ENCODE data around the gene IPO5. TPM values are rescaled to one million over a fixed set of nuclear protein-coding genes. Genes with fewer than 3 reads are reported as not detected.
"Not testable (repeated sequence)": the region's sequence is repeated elsewhere in the genome, so short reads cannot be mapped to it uniquely, and the experiment has no call there.

The IPO5 gene
- total RNA-seq, 2 experiments from 2014 or later = 201 to 214 TPM

DNA sequence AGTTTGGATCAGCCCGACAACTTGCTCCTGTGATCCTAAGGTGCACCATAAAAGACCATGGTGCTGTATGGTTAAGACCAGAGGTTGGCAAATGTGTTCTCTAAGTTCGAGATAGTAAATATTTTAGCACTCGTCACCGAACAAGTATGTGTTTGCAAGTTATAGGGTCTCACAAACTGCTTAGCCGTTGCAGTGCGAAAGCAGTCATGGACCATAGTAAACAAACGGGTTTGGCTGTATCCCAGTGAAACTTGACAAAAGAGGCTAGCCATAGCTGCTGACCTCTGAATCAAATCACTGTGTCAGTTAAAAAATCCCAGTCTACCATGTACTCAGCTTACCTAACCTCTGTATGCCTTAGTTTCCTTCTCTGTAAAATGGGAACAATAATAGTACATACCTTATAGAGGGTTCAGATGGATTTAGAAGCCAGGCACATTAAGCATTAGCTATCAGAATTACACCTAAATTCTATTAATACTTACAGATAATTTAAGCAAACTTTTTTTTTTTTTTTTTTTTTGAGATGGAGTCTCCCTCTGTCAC, 72.1 kb downstream of the IPO5 start:
- no peaks in the 10 kb centered on the region for H3K27me3 Mint-ChIP-seq
- no peak for DNase-seq
- intact Hi-C loops (cut with micrococcal nuclease) = no loop called here
- H3K4me1 Mint-ChIP-seq (ENCODE audit: low read depth) = no peaks in the 10 kb centered on the region
- H3K27ac Mint-ChIP-seq = no peak overlapping the region
- no peak overlapping the region for H3K4me3 Mint-ChIP-seq
- ChIA-PET CTCF (no interaction called here), POLR2A (no interaction called here)
- no peaks in the 10 kb centered on the region for H3K9me3 Mint-ChIP-seq
- peaks cover 17% of the 10 kb centered on the region for H3K36me3 Mint-ChIP-seq

DNA sequence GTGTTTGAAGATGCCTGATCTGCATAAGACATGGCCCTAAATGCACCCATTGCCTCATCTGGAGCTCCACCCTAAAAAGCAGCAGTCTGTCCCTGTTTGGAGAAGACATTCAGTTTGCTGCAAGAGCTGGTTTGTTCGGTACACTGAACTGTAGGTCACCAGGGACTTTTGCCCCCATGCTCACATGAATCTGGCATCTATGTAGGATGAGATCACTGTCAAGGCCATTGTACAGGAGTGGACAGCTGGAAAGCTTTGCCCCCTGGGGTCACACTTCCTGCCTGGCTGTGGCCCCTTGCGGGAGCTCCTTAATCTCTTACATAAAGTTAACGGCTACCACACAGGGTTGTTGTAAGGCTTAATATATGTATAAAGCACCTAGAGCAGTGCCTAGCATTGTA, 73.0 kb downstream of the IPO5 start:
- Mint-ChIP-seq H3K27ac (no peak overlapping the region), H3K36me3 (peaks cover 12% of the 10 kb centered on the region), H3K4me3 (no peak overlapping the region), H3K27me3 (no peaks in the 10 kb centered on the region), H3K4me1 (ENCODE audit: low read depth) (no peaks in the 10 kb centered on the region), H3K9me3 (no peaks in the 10 kb centered on the region)
- no peak for DNase-seq
- intact Hi-C loops (cut with micrococcal nuclease) = no loop called here
- CTCF ChIA-PET = no interaction called here
- POLR2A ChIA-PET = no interaction called here

DNA sequence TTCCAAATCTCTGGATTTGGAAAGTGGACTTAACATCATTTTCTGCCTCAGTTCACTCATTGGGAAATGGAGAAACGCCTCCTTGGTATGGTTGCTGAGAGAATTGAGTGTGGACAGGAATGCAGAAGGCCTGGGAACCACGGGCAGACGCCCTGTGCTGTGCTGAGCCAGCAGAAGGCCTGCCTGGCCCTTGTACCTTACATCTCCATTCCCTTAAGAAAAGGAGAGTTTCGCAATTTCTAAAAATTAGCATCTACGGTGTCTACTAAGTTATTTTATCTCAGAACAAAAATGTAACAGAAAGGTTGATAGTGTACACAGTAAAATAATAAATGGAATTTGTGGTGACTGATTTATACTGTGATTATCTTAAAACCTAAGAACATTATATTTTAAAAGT, 78.7 kb downstream of the IPO5 start:
- ChIA-PET POLR2A (no interaction called here), CTCF (no interaction called here)
- H3K36me3 Mint-ChIP-seq = no peaks in the 10 kb centered on the region
- H3K9me3 Mint-ChIP-seq = no peaks in the 10 kb centered on the region
- no peak overlapping the region for H3K27ac Mint-ChIP-seq
- intact Hi-C loops (cut with micrococcal nuclease) = no loop called here
- DNase-seq = no peak
- H3K4me1 Mint-ChIP-seq (ENCODE audit: low read depth) = no peaks in the 10 kb centered on the region
- H3K4me3 Mint-ChIP-seq = no peak overlapping the region
- H3K27me3 Mint-ChIP-seq = no peaks in the 10 kb centered on the region

DNA sequence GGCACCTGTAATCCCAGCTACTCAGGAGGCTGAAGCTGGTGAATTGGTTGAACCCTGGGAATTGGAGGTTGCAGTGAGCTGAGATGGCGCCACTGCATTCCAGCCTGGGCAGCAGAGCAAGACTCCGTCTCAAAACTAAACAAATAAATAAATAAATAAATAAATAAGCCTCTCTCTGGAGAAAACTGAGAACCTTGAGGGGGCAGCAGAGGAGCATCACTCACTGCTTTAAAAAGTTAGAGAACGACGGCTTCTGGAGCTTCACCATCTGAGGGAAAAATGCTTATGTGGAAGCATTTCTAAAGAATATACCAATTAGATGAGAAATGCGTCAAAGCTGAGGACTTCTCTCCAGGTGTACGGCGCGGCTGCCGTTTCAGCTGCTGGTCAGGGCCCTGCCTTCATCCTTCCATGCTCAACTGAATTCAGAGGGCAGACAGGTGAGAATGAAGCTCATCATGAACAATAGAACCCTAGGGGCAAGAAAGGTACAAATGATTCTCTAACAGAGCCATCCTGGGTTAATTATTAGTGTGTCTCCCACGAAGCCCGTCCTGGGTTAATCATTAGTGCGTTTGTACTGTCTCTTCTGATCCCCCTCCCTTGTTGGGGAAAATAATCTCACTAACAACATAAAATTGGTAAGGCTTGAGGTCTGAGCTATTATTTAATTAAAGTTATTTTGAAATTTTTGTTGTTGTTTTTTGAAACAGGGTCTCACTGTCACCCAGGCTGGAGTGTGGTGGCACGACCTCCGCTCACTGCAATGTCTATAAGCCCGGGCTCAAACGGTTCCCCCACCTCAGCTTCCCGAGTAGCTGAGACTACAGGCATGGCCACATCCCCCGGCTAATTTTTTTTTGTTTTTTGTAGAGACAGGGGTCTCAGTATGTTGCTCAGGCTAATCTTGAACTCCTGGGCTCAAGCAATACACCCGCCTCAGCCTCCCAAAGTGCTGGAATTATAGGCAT, 80.1 kb downstream of the IPO5 start:
- no peaks in the 10 kb centered on the region for H3K27me3 Mint-ChIP-seq
- no peaks in the 10 kb centered on the region for H3K4me1 Mint-ChIP-seq (ENCODE audit: low read depth)
- ChIA-PET POLR2A (interaction anchor here (0.6 kb wide), 1 partner anchor 16 kb away, joined by 3 read pairs; no protein-coding TSS in a partner anchor), CTCF (interaction anchor here (1.1 kb wide), 1 partner anchor 409 kb away, joined by 3 read pairs; no protein-coding TSS in a partner anchor)
- no peaks in the 10 kb centered on the region for H3K9me3 Mint-ChIP-seq
- no peaks in the 10 kb centered on the region for H3K36me3 Mint-ChIP-seq
- intact Hi-C loops (cut with micrococcal nuclease) = no loop called here
- H3K27ac Mint-ChIP-seq = no peak overlapping the region
- H3K4me3 Mint-ChIP-seq = no peak overlapping the region
- DNase-seq = no peak

DNA sequence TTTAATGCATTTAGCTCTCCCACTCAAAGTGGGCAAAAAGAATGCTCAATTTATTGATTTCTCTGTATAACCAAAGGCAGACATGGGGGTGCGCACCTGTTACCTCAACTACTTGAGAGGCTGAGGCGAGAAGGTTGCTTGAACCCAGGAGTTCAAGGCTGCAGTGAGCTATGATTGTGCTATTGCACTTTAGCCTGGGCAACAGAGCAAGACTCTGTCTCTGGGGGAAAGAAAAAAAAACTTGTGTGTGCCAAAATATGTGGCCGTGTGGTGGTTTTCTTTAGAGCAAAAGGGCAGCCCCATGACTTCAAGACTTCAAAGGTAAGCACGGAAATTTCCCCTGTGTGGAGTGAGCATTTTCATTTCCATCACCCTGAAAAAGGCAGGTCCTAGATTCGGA, 81.9 kb downstream of the IPO5 start:
- H3K4me1 Mint-ChIP-seq (ENCODE audit: low read depth) = no peaks in the 10 kb centered on the region
- ChIA-PET POLR2A (no interaction called here), CTCF (no interaction called here)

DNA sequence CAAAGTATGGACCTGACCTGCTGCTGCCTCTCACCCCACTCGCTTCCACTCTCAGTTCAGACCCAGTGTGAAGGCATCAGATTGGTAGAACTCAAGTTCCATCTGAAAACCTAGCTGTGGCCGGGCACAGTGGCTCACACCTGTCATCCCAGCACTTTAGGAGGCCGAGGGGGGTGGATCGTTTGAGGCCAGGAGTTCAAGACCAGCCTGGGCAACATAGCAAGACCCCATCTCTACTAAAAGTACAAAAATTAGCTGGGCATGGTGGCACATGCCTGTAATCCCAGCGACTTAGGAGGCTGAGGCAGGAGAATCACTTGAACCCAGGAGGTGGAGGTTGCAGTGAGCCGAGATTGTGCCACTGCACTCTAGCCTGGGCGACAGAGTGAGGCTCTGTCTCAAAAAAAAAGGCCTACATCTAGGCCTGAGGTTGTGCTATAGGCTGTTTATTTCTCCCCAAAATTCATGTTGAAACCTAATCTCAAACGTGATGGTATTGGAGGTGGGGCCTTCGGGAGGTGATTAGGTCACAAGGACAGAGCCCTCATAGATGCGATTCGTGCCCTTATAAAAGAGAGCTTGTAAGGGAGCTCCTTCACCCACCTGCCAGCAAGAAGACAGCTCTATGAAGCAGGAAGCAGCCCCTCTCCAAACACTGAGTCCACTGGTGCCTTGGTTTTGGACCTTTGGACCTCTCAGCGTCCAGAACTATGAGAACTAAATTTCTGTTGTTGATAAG, 83.3 kb downstream of the IPO5 start:
- H3K36me3 Mint-ChIP-seq; intact Hi-C loops (cut with micrococcal nuclease); H3K27me3 Mint-ChIP-seq; POLR2A ChIA-PET; H3K27ac Mint-ChIP-seq; H3K4me3 Mint-ChIP-seq; H3K4me1 Mint-ChIP-seq (ENCODE audit: low read depth); H3K9me3 Mint-ChIP-seq; DNase-seq: not testable (repeated sequence)
- CTCF ChIA-PET = interaction anchor here (1.1 kb wide), 1 partner anchor 616 kb away, joined by 3 read pairs; no protein-coding TSS in a partner anchor

More for the DNA sequence above, 81.9 kb downstream of the IPO5 start:
- H3K36me3 Mint-ChIP-seq = no peaks in the 10 kb centered on the region
- intact Hi-C loops (cut with micrococcal nuclease) = no loop called here
- H3K9me3 Mint-ChIP-seq = no peaks in the 10 kb centered on the region
- H3K4me3 Mint-ChIP-seq = no peak overlapping the region
- H3K27ac Mint-ChIP-seq = no peak overlapping the region
- H3K27me3 Mint-ChIP-seq = no peaks in the 10 kb centered on the region
- DNase-seq = no peak

DNA sequence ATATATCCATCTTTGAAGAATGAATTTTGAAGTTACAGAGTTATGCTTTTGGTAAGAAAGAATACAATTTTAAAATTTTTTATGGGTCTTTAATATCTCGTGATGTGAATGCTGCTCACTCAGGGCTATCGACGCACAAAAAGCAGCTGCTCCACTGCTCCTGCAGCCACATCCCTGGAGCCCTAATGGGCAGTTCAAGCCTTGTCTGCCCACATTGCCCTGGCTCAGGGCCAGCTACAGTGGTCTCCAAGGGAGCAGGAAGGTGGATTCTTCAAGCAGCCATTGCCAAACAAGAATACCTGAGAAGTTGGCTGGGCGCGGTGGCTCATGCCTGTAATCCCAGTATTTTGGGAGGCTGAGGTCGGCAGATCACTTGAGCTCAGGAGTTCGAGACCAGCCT, 85.8 kb downstream of the IPO5 start:
- Mint-ChIP-seq H3K27ac (no peak overlapping the region), H3K4me3 (no peak overlapping the region), H3K9me3 (no peaks in the 10 kb centered on the region), H3K4me1 (ENCODE audit: low read depth) (no peaks in the 10 kb centered on the region), H3K27me3 (no peaks in the 10 kb centered on the region), H3K36me3 (no peaks in the 10 kb centered on the region)
- intact Hi-C loops (cut with micrococcal nuclease) = no loop called here
- ChIA-PET CTCF (no interaction called here), POLR2A (interaction anchor here (0.7 kb wide), 1 partner anchor 54 kb away, joined by 3 read pairs; no protein-coding TSS in a partner anchor)
- no peak for DNase-seq

DNA sequence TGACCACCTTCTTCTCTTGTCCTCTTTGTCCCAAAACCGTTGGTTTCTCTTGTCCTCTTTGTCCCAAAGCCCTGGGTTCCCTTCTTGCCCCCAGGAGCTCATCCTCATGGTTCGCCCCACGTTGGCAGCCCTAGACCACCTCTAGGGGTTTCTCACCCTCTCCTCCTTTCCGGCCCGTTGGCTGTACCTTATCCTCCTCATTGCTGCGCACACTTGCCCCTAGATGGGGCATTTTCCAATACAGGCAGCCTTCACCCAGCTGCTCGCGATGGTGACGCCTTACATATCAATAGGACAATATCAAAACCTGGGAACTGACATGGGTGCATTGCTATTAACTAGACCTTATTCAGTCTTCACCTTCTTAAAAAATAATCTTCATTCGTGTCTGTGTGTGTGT, 86.5 kb downstream of the IPO5 start:
- Mint-ChIP-seq H3K9me3 (no peaks in the 10 kb centered on the region), H3K4me3 (no peak overlapping the region), H3K27me3 (no peaks in the 10 kb centered on the region), H3K27ac (no peak overlapping the region), H3K36me3 (no peaks in the 10 kb centered on the region), H3K4me1 (ENCODE audit: low read depth) (no peaks in the 10 kb centered on the region)
- no peak for DNase-seq
- CTCF ChIA-PET = no interaction called here
- intact Hi-C loops (cut with micrococcal nuclease) = no loop called here
- POLR2A ChIA-PET = interaction anchor here (0.7 kb wide), 1 partner anchor 53 kb away, joined by 3 read pairs; no protein-coding TSS in a partner anchor

DNA sequence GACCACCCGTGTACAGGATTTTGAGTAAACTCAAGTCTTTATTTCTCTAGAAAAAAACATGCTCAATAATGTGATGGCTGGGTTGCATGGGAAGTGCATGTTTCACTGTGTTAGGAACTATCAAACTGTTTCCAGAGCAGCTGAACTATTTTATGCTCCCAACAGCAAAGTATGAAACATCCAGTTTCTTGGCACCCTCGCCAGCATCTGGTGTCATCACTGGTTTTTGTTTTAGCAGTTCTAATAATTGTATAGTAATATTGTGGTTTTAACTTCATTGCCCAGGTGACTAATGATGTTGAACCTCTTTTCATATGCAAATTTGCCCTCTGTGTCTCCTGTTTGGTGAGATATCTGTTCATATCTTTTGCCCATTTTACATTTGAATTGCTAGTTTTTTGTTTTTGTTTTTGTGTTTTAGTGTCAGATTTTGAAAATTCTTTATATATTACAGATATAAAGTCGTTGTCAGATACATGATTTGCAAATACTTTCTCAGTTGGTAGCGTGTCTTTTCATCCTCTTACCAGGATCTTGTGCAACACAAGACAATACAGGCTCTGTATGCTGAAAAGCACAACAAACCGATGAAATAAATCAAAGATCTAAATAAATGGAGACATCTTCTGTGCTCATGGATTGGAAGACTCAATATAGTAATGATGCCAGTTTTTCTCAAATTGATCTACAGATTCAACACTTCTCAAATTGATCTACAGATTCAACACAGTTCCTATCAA, 87.8 kb downstream of the IPO5 start:
- intact Hi-C loops (cut with micrococcal nuclease) = no loop called here
- Mint-ChIP-seq H3K9me3 (no peaks in the 10 kb centered on the region), H3K36me3 (no peaks in the 10 kb centered on the region), H3K4me1 (ENCODE audit: low read depth) (no peaks in the 10 kb centered on the region), H3K27ac (no peak overlapping the region), H3K27me3 (no peaks in the 10 kb centered on the region), H3K4me3 (no peak overlapping the region)
- DNase-seq = no peak
- POLR2A ChIA-PET = no interaction called here
- CTCF ChIA-PET = no interaction called here

DNA sequence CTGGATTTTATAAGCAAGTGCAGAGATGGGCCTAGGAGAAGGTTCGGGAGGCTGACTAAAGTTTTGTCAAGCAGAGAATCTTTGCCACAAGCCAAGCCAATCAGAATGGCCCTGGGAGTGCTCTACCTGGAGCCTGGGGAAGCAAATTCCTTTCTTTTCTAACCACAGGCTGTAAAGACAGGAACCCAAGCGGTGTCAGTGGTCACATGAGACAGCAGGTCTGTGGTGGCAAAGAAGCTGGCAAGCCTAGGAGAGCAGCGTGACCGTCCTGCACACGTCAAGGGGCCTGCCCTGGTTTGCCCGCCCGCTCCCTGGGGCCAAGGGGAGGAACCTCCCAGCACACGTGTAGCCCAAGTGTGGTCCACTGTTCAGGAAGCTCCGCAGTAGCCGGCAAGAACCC, 90.8 kb downstream of the IPO5 start:
- peaks cover 3% of the 10 kb centered on the region for H3K27me3 Mint-ChIP-seq
- no peak for DNase-seq
- intact Hi-C loops (cut with micrococcal nuclease) = no loop called here
- H3K27ac Mint-ChIP-seq = no peak overlapping the region
- H3K4me3 Mint-ChIP-seq = no peak overlapping the region
- no peaks in the 10 kb centered on the region for H3K36me3 Mint-ChIP-seq
- H3K4me1 Mint-ChIP-seq (ENCODE audit: low read depth) = no peaks in the 10 kb centered on the region
- CTCF ChIA-PET = no interaction called here
- POLR2A ChIA-PET = interaction anchor here (0.8 kb wide), 1 partner anchor 406 kb away, joined by 3 read pairs; no protein-coding TSS in a partner anchor
- H3K9me3 Mint-ChIP-seq = no peaks in the 10 kb centered on the region

DNA sequence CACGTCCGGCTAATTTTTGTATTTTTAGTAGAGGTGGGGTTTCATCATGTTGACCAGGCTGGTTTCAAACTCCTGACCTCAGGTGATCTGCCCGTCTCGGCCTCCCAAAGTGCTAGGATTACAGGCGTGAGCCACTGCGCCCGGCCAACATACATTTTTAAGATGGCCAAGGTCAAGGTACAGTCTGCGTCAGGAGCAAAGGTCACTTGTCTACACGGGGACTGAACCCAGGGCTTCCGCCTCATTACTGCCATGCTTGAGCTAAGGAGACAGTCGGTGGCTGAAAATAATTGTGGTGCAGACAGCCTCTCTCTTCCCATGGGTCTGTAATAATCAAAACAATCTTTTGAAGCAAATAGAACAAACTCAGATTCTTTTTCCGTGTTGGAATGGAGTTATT, 94.3 kb downstream of the IPO5 start:
- intact Hi-C loops (cut with micrococcal nuclease); H3K36me3 Mint-ChIP-seq: not testable (repeated sequence)

DNA sequence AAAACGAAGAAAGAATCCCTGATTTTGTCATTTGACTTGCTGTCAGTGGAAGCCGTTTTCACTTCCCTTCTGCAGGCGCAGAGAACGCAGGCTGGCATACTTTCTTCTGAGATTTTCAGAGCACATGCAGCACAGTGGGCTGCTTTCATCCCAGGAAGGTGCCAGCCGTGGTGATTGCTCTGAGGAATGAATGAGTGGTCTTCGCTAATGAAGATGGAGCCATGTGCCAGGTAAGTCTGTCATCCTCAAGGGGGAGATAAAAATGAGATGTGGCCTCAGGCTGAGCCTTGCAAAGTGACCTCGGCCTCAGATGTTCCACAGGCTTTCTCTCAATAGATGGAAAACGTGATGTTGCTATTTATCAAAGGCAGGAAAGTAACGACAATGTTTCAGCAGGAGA, 94.8 kb downstream of the IPO5 start:
- ChIA-PET CTCF (no interaction called here), POLR2A (no interaction called here)
- Mint-ChIP-seq H3K36me3 (no peaks in the 10 kb centered on the region), H3K9me3 (peaks cover 3% of the 10 kb centered on the region), H3K4me3 (no peak overlapping the region), H3K4me1 (ENCODE audit: low read depth) (no peaks in the 10 kb centered on the region), H3K27me3 (peaks cover 3% of the 10 kb centered on the region), H3K27ac (no peak overlapping the region)
- intact Hi-C loops (cut with micrococcal nuclease) = no loop called here
- no peak for DNase-seq

More for the DNA sequence above, 94.3 kb downstream of the IPO5 start:
- CTCF ChIA-PET; H3K27ac Mint-ChIP-seq; DNase-seq; H3K4me1 Mint-ChIP-seq (ENCODE audit: low read depth); H3K9me3 Mint-ChIP-seq; POLR2A ChIA-PET; H3K27me3 Mint-ChIP-seq; H3K4me3 Mint-ChIP-seq: not testable (repeated sequence)
